GM19099 (cell line): ENCODE results near the gene KCTD16.

Source experiments
- POLR2A ChIP-seq: IDR thresholded peaks from 3 replicates; pipeline ENCODE4 v1.6.1; 2011; ENCODE audit warnings: low read depth; ENCODE audit not compliant: insufficient read length; ENCODE audit errors: extremely low read depth

Gene KCTD16

DNA sequence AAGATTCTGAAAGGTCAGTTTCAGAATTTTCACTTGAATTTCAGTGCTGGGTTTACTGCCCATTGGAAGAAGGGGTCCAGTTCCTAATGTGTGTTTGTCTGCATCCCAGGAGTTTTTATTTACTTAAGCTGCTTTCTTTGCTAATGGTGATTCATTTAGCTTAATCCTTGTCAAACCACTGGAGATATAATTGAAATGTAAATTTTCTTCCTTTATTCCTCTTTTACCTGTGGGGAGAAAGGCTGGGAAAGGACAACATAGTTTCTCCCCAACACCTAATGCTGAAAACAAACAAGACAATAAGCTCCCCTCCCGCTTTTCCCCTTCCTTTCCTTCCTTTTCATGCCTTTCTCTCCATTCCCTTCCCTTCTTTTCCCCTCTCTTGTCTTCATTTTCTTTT lies 185.8 kb downstream of the KCTD16 start:
- no peak for TF ChIP-seq POLR2A

DNA sequence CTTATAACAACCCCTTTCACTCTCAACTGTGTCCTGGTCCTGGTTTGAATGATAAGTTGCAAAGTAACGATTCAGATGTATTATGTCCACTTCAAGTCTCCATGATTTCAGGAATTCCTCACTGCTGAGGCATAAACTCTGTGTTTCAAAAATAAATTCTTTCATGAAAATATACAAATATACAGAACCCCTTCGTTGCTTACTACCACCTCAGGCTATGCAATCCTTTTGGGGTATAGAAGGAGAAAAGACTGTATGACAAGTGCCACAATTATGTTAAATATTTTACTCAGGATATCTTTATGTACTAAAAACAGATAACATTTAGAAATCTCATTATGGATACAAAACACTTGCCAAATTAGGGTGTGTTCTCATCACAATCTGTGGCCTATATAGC lies 190.7 kb downstream of the KCTD16 start:
- no peak for TF ChIP-seq POLR2A

DNA sequence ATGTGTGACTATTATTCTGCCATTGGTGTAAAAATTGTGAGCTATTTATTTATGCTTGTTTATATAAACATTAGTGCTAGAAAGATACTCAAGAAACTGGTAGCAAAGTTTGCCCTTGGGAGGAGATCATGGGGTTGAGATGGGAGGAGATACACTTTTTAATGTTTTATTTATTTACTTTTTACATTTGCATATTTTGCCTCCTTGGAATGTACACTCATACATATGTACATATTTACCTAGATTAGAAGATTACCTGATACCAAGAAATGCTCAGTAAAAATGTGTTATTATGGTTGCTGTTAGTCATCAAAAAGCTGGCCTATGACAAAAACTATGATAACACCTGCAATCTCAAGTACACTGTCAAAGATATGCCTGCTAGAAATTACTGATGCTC lies 195.2 kb downstream of the KCTD16 start:
- TF ChIP-seq POLR2A: no peak

DNA sequence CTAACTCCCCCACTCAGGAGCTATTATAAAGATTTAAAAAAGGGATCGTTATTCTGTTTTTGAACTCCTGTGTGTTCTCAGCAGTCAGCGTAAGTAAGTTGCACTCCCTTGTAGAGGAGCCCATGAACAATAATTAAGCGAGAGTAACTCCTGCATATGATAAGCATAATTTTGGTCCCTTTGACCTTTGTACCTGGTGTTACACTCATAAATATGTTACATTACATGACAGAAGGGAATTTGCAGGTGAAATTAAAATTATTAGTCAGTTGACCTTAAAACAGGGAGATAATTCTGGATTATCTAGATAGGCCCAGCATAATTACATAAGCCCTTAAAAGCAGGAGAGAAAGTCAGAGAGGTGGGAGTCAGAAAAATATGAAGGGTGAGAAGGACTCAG lies 197.3 kb downstream of the KCTD16 start:
- no peak for TF ChIP-seq POLR2A

DNA sequence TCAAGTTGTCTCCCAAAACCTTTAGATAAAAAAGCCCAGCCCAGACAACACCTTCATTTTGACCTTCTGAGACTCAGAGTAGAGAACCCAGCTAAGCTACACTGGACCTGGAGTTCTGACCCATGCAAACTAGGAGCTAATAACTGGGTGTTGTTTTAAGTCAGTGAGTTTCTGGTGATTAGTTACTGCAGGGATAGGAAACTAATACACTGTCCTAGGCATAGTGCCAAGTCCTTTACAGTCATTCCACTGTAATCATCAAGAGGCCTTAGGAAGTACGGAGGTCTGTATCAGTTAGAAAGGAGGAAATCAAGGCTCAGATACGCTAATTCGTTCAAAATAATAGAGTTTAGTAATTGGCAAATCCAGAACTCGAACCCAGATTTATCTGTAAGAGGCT lies 197.9 kb downstream of the KCTD16 start:
- TF ChIP-seq POLR2A: no peak

DNA sequence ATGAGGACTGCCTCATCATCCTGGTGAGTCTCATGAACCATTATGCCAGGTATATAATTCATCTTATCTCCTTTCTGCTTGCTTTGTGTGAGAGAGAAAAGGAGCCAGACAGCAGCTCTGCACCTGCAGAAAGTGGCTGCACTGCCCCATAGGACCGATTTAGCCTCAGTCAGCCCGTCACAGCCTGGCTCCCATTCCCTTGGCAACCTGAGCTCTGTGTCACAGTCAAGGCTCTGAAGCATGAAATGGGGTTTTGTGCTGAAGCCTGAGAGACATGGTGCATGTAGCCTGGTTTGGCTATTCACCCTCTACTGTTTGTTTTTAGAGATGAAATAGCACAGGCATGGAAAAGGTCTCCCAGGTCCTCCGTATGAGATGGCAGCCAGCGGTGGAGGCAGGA lies 198.3 kb downstream of the KCTD16 start:
- no peak for TF ChIP-seq POLR2A

DNA sequence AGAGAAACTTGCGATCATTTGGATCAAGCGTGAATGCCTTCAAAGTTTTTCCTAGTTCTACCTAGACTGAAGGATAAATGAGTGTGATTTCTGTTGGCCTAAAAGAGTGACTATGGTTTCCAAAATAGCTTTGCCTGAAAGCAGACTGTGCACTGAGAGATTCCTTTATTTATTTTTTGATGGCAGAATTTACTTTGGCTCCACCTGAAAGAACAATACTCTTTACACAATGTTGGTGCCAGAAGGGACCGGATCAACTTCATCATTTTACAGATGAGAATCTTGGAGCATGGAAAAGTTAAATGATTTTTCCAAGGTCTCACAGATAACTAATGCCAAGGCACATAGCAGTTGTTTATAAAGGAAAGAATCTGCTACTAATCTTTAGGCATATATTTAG lies 199.6 kb downstream of the KCTD16 start:
- no peak for TF ChIP-seq POLR2A

DNA sequence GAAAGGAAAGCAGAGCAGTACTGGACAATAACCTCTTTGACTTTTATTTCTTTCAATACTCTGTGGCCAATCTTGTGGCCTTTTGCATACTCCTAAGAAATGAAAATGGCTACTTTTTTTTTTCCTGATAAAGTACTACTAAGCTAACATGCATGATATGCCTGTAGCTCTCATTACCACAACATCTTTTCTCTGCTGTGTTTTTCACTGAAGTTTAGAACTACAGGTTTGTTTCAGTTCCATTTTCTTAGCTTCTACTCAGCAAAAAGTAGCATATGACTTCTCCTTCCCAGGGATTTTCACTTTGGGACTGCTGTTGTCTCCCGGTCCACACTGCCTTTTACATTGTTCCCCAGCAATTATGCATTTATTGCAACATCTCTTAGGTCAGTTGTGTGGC lies 204.0 kb downstream of the KCTD16 start:
- no peak for TF ChIP-seq POLR2A

DNA sequence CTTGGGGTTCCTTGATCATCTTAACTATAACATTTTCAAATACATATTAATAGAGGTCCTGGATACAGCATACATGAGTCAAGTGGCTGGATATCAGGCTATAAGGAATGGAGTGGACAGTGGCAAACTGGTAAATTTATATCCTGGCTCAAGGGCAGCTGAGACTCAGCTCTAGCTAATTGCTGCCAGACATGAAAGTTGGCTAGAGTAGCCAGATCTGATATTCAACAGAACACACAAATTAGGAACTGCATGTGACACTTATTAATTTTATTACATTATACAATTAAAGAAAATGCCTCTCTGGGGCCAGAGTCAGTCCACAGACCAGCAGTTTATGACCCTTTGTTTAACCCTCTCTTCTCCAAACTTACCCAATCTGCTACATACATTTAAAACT lies 206.5 kb downstream of the KCTD16 start:
- no peak for TF ChIP-seq POLR2A

DNA sequence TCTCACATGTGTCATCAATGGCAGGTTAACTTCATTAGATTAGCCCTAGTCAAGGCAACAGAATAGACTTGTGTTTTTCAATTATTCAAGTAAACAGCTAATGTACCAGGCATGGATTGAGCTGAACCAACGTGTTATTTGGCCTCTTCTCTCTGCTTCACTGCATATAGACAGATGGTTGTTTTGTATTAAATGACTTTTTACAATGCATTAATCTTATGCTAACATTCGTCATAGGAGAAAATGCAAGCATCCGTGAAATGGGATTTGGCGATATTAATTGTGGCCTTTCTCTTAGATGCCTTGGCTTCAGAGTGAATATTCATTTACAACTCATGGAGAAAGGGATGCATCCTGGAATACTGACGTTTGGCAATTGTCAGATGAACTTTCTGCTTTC lies 208.0 kb downstream of the KCTD16 start:
- TF ChIP-seq POLR2A: no peak

DNA sequence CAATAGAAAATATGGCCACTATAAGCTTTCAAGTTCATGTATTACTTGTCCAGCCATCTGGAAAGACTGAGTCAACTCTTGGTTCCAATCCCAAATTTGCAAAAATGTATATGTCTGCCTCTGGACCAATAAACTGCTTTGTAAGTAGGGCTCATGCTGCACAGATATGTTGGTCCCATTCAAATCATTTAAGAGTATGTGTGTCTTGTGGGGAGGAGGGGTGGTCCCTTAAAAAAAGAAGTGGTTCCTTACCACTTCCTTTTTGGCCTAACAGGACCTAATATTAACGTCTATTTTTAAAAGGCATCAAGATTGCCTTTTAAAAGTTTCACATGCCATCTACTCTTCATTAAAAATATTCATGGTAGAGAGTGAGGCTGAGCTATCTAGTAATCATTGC lies 214.9 kb downstream of the KCTD16 start:
- no peak for TF ChIP-seq POLR2A

DNA sequence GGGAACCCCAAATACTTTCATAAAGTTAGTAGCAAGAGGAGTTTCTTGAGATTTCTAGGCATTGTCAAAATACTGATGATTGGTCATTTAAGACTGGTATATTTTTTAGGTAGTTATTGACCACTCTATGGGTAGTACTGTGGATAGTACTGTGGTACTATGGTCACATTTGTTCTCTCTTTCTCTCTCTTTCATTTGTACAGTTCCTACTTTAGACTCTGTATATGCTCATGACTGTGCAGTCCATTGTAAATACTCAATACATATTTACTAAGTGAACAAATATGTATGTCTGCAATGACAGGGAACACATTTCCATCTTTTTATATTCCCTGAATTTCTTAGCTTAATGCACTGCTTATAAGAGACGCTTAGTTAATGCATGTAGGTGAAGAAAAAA lies 215.6 kb downstream of the KCTD16 start:
- no peak for TF ChIP-seq POLR2A

DNA sequence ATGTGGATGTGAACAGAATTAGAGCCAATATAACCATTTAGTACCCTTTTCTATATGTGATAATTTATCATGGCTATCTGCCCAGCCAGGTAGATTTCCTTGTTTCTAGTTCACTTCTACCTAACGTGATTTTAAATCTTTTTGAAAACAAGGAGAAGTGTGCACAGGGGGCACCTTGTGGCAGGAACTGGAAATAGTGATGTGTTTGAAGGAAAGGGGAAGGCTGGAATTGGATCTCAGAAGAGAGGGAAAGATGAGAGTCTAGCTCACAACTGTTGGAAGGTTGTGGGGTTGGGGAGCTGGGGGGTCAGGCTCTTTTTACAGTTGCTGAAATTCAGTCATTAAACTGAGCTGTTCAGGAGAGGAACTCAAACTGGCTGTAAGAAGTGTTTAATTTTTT lies 219.5 kb downstream of the KCTD16 start:
- TF ChIP-seq POLR2A: no peak

DNA sequence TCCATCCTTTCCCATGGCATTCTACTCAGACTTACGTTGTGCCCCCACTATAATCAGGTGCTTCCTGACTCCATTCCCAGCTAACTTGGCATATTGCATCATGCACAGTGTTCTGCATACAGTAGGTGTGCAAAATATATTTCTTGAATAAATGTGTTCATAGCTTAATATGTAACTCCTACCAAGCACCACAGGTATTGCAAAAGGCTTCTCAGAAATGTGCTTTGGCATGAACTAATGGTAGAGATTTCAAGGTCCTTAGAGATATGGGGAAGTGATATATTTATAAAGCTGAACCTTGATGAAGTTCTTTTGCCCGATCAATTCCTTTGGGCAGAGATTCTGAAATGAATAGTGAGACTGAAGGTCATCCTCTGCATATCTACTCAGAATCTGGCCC lies 220.4 kb downstream of the KCTD16 start:
- TF ChIP-seq POLR2A: no peak

DNA sequence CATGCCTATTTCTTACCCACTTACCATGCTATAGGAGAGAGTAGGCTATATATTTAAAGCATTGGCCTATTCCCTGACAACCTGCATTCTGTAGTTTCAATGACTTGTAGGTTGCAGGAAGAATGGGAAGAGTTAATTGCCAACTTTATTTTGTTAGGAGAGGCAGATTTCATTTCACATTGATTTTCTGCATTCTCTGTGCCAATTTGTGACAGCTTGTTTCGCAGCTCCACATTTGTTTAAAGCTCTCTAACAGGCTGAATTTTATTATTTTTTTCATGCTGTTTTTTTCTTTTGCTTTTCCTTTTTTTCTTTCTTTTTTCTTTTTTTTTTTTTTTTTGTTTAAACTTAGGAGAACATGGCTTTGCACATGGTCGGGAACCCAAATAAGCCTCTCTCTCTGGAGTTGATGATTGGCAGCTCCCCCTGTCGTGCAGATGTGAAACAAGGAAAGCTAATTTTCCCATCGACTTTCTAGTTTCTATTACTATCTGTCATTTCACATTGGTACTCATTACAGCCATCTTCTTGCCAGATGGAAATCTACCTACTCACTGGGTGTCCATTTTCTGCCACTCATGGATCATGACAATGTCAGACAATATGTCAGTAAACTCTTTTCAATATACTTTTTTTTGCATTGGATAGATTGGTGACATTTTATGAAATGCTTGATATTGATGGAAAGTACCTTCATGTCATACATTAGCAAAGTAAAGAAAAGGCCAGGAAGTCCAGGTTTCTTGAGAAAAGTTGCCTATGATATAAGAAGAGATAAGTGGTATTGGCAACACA lies 223.2 kb downstream of the KCTD16 start:
- no peak for TF ChIP-seq POLR2A

DNA sequence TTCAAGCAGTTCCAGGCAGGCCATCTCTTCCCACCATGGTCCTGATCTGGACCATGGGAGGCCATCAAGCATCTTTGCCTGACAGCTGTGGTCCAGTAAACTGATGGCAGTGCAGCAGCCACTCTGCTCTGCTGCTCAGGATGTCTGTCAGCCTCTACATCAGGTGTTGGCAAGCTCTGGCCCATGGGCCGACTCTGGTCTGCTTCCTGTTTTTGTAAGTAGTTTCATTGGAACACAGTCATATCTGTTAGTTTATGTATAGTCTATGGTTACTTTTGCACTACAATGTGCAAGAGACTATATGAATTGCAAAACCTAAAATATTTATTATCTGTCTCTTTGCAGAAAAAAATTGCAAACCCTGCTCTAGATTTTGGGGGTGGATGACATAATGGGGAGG lies 225.0 kb downstream of the KCTD16 start:
- TF ChIP-seq POLR2A: no peak

DNA sequence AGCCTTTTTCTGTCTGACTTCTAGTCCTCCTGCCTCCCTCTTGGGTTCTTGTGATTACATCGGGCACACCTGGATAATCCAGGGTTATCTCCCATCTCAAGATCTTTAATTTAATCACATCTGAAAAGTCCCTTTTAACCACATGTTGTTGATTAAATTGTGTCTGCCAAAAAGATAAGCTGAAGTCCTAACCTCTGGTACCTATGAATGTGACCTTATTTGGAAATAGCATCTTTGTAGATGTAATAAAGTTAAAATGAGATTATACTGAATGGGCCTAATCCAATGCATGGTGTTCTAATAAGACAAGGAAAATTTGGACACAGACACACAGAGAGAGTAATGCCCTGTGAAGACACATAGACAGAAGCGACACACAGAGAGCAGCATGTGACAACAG lies 232.4 kb downstream of the KCTD16 start:
- no peak for TF ChIP-seq POLR2A
